Germinal center (tissue), 1 donor: ENCODE measurements around the gene TANK.
"Not testable (repeated sequence)": the region's sequence is repeated elsewhere in the genome, so short reads cannot be mapped to it uniquely, and the experiment has no call there.

Experiments
- DNase-seq: peaks from one replicate; pipeline ENCODE4 v3.0.0; 2012; ENCODE audit warnings: mixed read lengths, low spot score

TANK gene

GRCh38 chr2:161228511-161229240 is 68.4 kb downstream of the TANK start:
- DNase-seq, result no peak

GRCh38 chr2:161230959-161231358 is 70.7 kb downstream of the TANK start:
- no peak for DNase-seq

GRCh38 chr2:161232571-161232970 is 72.3 kb downstream of the TANK start:
- no peak for DNase-seq

- no peak for DNase-seq
Measured at GRCh38 chr2:161233858-161234431, 73.7 kb downstream of the TANK start.

- no peak for DNase-seq
Measured at GRCh38 chr2:161234627-161235026, 74.4 kb downstream of the TANK start.

GRCh38 chr2:161237392-161238264 is 77.4 kb downstream of the TANK start:
- DNase-seq, result no peak

- DNase-seq, result no peak
Measured at GRCh38 chr2:161238265-161238559, 78.0 kb downstream of the TANK start.

- no peak for DNase-seq
Measured at GRCh38 chr2:161238560-161239325, 78.5 kb downstream of the TANK start.

- DNase-seq, result no peak
Measured at GRCh38 chr2:161239326-161240109, 79.3 kb downstream of the TANK start.

GRCh38 chr2:161241894-161242293 is 81.7 kb downstream of the TANK start:
- no peak for DNase-seq

- no peak for DNase-seq
Measured at GRCh38 chr2:161243312-161243711, 83.1 kb downstream of the TANK start.

- DNase-seq, result no peak
Measured at GRCh38 chr2:161243905-161244304, 83.7 kb downstream of the TANK start.

- DNase-seq, result not testable (repeated sequence)
Measured at GRCh38 chr2:161244387-161245260, 84.4 kb downstream of the TANK start.

GRCh38 chr2:161245261-161245553 is 85.0 kb downstream of the TANK start:
- DNase-seq, result no peak

- DNase-seq, result no peak
Measured at GRCh38 chr2:161245671-161246070, 85.4 kb downstream of the TANK start.

- DNase-seq, result no peak
Measured at GRCh38 chr2:161246281-161246680, 86.1 kb downstream of the TANK start.

GRCh38 chr2:161250864-161251436 is 90.7 kb downstream of the TANK start:
- peak; percentile 49 for DNase-seq

- DNase-seq, result no peak
Measured at GRCh38 chr2:161257123-161257952, 97.1 kb downstream of the TANK start.

GRCh38 chr2:161265874-161266273 is 105.6 kb downstream of the TANK start:
- DNase-seq, result no peak

- DNase-seq, result no peak
Measured at GRCh38 chr2:161269111-161269510, 108.9 kb downstream of the TANK start.
